H9 (cell line): ENCODE results near the gene ZSWIM6. TPM values are rescaled to one million over a fixed set of nuclear protein-coding genes. Genes with fewer than 3 reads are reported as not detected.
"Not testable (repeated sequence)": the region's sequence is repeated elsewhere in the genome, so short reads cannot be mapped to it uniquely, and the experiment has no call there.

Experiments
- DNase-seq: peaks from one replicate; pipeline ENCODE4 v3.0.0-alpha.2; 2017
- H2AFZ ChIP-seq: one replicate; pipeline ENCODE4 v1.6.1; 2013; ENCODE audit warnings: mild to moderate bottlenecking, low read length, control low read depth, moderate library complexity
- H2AK5ac ChIP-seq: 2 replicates; pipeline ENCODE4 v1.6.1; 2013; ENCODE audit warnings: low read length, control low read depth, mixed read lengths; ENCODE audit not compliant: insufficient read length
- H2BK120ac ChIP-seq: one replicate; pipeline ENCODE4 v1.6.1; 2013; ENCODE audit warnings: low read depth, mild to moderate bottlenecking, low read length, control low read depth, inconsistent platforms; ENCODE audit not compliant: poor library complexity, severe bottlenecking
- H2BK12ac ChIP-seq: 2 replicates; pipeline ENCODE4 v1.6.1; 2013; ENCODE audit warnings: low read length, control low read depth, mixed read lengths, low read depth; ENCODE audit not compliant: insufficient read length
- H2BK15ac ChIP-seq: 2 replicates; pipeline ENCODE4 v1.6.1; 2013; ENCODE audit warnings: low read depth, low read length, control low read depth
- H2BK20ac ChIP-seq: one replicate; pipeline ENCODE4 v1.6.1; 2013; ENCODE audit warnings: low read depth, mild to moderate bottlenecking, low read length, control low read depth, inconsistent platforms; ENCODE audit not compliant: poor library complexity, severe bottlenecking
- H2BK5ac ChIP-seq: 2 replicates; pipeline ENCODE4 v1.6.1; 2013; ENCODE audit warnings: low read length, control low read depth, mixed read lengths; ENCODE audit not compliant: insufficient read length
- H3K14ac ChIP-seq: 2 replicates; pipeline ENCODE4 v1.6.1; 2013; ENCODE audit warnings: low read length, control low read depth; ENCODE audit not compliant: insufficient read depth
- H3K18ac ChIP-seq: 2 replicates; pipeline ENCODE4 v1.6.1; 2013; ENCODE audit warnings: low read depth, mild to moderate bottlenecking, mixed read lengths, low read length, control low read depth; ENCODE audit not compliant: insufficient read length
- H3K23ac ChIP-seq: 2 replicates; pipeline ENCODE4 v1.6.1; 2013; ENCODE audit warnings: low read length, control low read depth, mixed read lengths, low read depth; ENCODE audit not compliant: insufficient read length
- H3K23me2 ChIP-seq: 2 replicates; pipeline ENCODE4 v1.6.1; 2013; ENCODE audit warnings: low read depth, mild to moderate bottlenecking, mixed read lengths, low read length, control low read depth; ENCODE audit not compliant: insufficient read length, poor library complexity, severe bottlenecking
- H3K27ac ChIP-seq: 2 replicates; pipeline ENCODE4 v1.5.1; 2013; ENCODE audit warnings: low read length, control low read depth, mixed read lengths, low read depth; ENCODE audit not compliant: insufficient read length
- H3K27me3 ChIP-seq: 2 replicates; pipeline ENCODE4 v1.6.1; 2013; ENCODE audit warnings: low read length, control low read depth, inconsistent platforms; ENCODE audit not compliant: insufficient read depth
- H3K4ac ChIP-seq: 2 replicates; pipeline ENCODE4 v1.6.1; 2013; ENCODE audit warnings: low read depth, mild to moderate bottlenecking, control low read depth, inconsistent platforms, low read length, moderate library complexity
- H3K4me1 ChIP-seq: 2 replicates; pipeline ENCODE4 v1.6.1; 2013; ENCODE audit warnings: low read length, control low read depth, inconsistent platforms; ENCODE audit not compliant: insufficient read depth
- H3K4me2 ChIP-seq: 2 replicates; pipeline ENCODE4 v1.6.1; 2013; ENCODE audit warnings: low read length, control low read depth, mixed read lengths; ENCODE audit not compliant: insufficient read length, insufficient read depth
- H3K56ac ChIP-seq: 2 replicates; pipeline ENCODE4 v1.6.1; 2013; ENCODE audit warnings: low read depth, mild to moderate bottlenecking, mixed read lengths, low read length, control low read depth; ENCODE audit not compliant: insufficient read length
- H3K79me1 ChIP-seq: 2 replicates; pipeline ENCODE4 v1.6.1; 2013; ENCODE audit warnings: low read depth, mild to moderate bottlenecking, moderate library complexity, low read length, control low read depth, inconsistent platforms; ENCODE audit not compliant: insufficient read depth, poor library complexity, severe bottlenecking
- H3K79me2 ChIP-seq: 2 replicates; pipeline ENCODE4 v1.6.1; 2013; ENCODE audit warnings: low read length, control low read depth, inconsistent platforms; ENCODE audit not compliant: insufficient read depth
- H3K9ac ChIP-seq: 2 replicates; pipeline ENCODE4 v1.6.1; 2013; ENCODE audit warnings: low read length, control low read depth, mixed read lengths; ENCODE audit not compliant: insufficient read length; ENCODE audit errors: extremely low read depth
- H3K9me3 ChIP-seq: one replicate; pipeline ENCODE4 v1.6.1; 2013; ENCODE audit warnings: low read depth, low read length, inconsistent platforms; ENCODE audit not compliant: control insufficient read depth
- H3T11ph ChIP-seq: one replicate; pipeline ENCODE4 v1.6.1; 2013; ENCODE audit warnings: mild to moderate bottlenecking, low read length, control low read depth, inconsistent platforms
- H4K20me1 ChIP-seq: one replicate; pipeline ENCODE4 v1.6.1; 2013; ENCODE audit not compliant: control insufficient read depth, insufficient read length, insufficient read depth
- H4K5ac ChIP-seq: 2 replicates; pipeline ENCODE4 v1.6.1; 2013; ENCODE audit warnings: low read depth, mild to moderate bottlenecking, mixed read lengths, low read length, control low read depth; ENCODE audit not compliant: insufficient read length
- H4K8ac ChIP-seq: replicated peaks from 2 replicates; pipeline ENCODE4 v1.6.1; 2013; ENCODE audit warnings: low read length, control low read depth, mixed read lengths, low read depth; ENCODE audit not compliant: insufficient read length
- H4K91ac ChIP-seq: 2 replicates; pipeline ENCODE4 v1.6.1; 2013; ENCODE audit warnings: low read depth, mild to moderate bottlenecking, moderate library complexity, mixed read lengths, low read length, control low read depth; ENCODE audit not compliant: insufficient read length
- H3K27ac Mint-ChIP-seq, 3 experiments: 2 replicates in 2 of 3; 3 replicates in 1 of 3; pipeline ENCODE4 v1.8.0; 2020 to 2021; ENCODE audit warnings: mixed read lengths in 3 of 3, mild to moderate bottlenecking in 1 of 3, moderate library complexity in 1 of 3
- H3K27me3 Mint-ChIP-seq: 2 replicates; pipeline ENCODE4 v1.8.0; 2021; ENCODE audit warnings: low read depth, mild to moderate bottlenecking, moderate library complexity, mixed read lengths
- H3K36me3 Mint-ChIP-seq, 3 experiments: 2 replicates in 2 of 3; 3 replicates in 1 of 3; pipeline ENCODE4 v1.8.0; 2020 to 2021; ENCODE audit warnings: low read depth in 3 of 3, mixed read lengths in 3 of 3; ENCODE audit not compliant: insufficient read depth in 1 of 3
- H3K4me1 Mint-ChIP-seq, 2 experiments: 2 replicates each; pipeline ENCODE4 v1.8.0; 2020; ENCODE audit warnings: mixed read lengths in 2 of 2
- H3K4me3 Mint-ChIP-seq, 2 experiments: 2 replicates in 1 of 2; 3 replicates in 1 of 2; pipeline ENCODE4 v1.8.0; 2020 to 2021; ENCODE audit warnings: mild to moderate bottlenecking in 2 of 2, mixed read lengths in 2 of 2, moderate library complexity in 1 of 2
- H3K9me3 Mint-ChIP-seq, 2 experiments: 2 replicates in 1 of 2; 3 replicates in 1 of 2; pipeline ENCODE4 v1.8.0; 2020; ENCODE audit warnings: mild to moderate bottlenecking in 2 of 2, mixed read lengths in 2 of 2, moderate library complexity in 1 of 2
- CTCF ChIP-seq: fragments of 200-600 bp; sonication (generic); conservative IDR thresholded peaks from 3 replicates; pipeline ENCODE4 v1.8.0; 2021; ENCODE audit warnings: antibody characterized with exemption, mild to moderate bottlenecking
- WGBS: extraction: QIAGEN DNeasy Blood & Tissue Kit; methylation state at CpG from one replicate; pipeline ENCODE4 v1.1.7; 2013; ENCODE audit warnings: missing lambda C conversion rate, low lambda C conversion rate, mixed read lengths; ENCODE audit not compliant: insufficient read length; ENCODE audit errors: extremely low coverage; 5-methylcytosine and 5-hydroxymethylcytosine counted together
- total RNA-seq: library from RNA; stranded (reverse); gene quantifications from 2 replicates; pipeline ENCODE4 v1.2.1, GENCODE V29; 2021

Gene ZSWIM6
- total RNA-seq, 1 experiment from 2014 or later: 11.5 TPM

DNA sequence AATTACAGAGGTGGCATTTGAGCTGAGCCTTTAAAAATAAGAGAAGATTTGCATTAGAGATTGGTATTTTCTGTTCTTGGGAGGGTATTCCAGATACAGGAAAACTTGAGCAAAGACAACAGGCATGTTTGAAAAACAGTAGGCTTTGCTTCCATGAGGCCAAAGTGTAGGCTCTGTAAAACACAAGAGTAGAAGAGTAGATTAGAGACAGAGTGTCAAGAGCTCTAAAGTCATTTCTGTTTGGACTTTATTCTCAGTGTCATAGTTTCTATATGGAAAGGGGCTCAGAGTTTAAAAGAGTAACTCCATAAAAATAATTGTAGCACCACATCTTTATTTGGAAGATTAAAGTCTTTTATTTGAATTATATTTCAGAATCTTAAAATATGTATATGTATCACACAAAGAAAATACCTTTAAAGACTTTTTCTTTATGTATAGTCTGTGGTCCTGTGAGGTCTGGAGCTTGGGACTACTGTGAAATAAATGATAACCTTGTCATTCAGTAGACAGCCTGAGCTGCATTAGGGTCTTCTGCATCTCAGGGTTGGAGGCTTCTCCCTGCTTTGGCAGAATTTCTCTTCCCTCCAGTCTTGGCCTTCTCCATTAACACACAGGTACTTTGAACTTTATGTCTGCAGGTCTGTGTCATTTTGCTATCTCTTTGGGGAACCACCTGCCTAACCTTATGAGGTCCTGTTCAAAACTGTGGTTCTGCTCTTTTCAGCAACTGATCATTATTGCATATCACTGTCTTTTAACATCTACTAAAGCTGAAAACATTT, 73.6 kb downstream of the ZSWIM6 start:
- no peaks in the 10 kb centered on the region; the same call in 1 of the 2 replicates for H3K79me2 ChIP-seq

DNA sequence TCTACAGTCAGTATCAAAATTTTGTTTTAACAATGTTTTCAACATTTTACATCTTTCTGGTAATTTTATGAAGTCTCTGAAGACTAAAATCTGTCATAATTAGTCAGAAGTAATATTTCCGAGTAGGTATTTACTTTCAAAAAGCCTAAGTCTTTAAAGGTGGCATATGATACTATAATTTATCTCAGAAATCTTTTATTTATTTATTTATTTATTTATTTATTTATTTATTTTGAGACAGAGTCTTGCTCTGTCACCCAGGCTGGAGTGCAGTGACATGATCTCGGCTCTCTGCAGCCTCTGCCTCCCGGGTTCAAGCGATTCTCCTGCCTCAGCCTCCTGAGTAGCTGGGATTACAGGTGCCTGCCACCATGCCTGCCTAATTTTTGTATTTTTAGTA, 74.4 kb downstream of the ZSWIM6 start:
- not testable (repeated sequence) for H2BK5ac ChIP-seq, H3K9me3 Mint-ChIP-seq, H3K4me2 ChIP-seq, H3K56ac ChIP-seq, H3K27ac ChIP-seq, H3K23me2 ChIP-seq, DNase-seq, H3K4ac ChIP-seq, H4K91ac ChIP-seq, H3K18ac ChIP-seq, H4K20me1 ChIP-seq, H3K14ac ChIP-seq, H3K9ac ChIP-seq, H3K27ac Mint-ChIP-seq, H3K27me3 ChIP-seq, H2AFZ ChIP-seq, H4K5ac ChIP-seq, H2BK15ac ChIP-seq, H3K23ac ChIP-seq, H3T11ph ChIP-seq, H3K27me3 Mint-ChIP-seq, H2AK5ac ChIP-seq, H3K36me3 Mint-ChIP-seq, H2BK20ac ChIP-seq, H4K8ac ChIP-seq, H3K79me1 ChIP-seq, H3K9me3 ChIP-seq, H2BK12ac ChIP-seq, H3K79me2 ChIP-seq, H3K4me1 ChIP-seq, H3K4me3 Mint-ChIP-seq, H2BK120ac ChIP-seq
- peaks cover 54 to 57% of the 10 kb centered on the region in 2 experiments for H3K4me1 Mint-ChIP-seq
- no CpG with 5 or more reads among the region's 4 CpGs for WGBS

More for the DNA sequence above, 73.6 kb downstream of the ZSWIM6 start:
- H2AK5ac ChIP-seq: no peak overlapping the region
- H3K4me2 ChIP-seq: no peak overlapping the region
- no peak overlapping the region for H2BK120ac ChIP-seq
- no peaks in the 10 kb centered on the region for H3K27me3 ChIP-seq
- H2BK20ac ChIP-seq: no peak overlapping the region
- H4K20me1 ChIP-seq: no peaks in the 10 kb centered on the region
- H3K36me3 Mint-ChIP-seq: no peaks in the 10 kb centered on the region
- no peak overlapping the region for H3K23ac ChIP-seq
- no peak for DNase-seq
- H3K27ac ChIP-seq: no peak overlapping the region
- no peaks in the 10 kb centered on the region for H3K9me3 Mint-ChIP-seq
- H2BK15ac ChIP-seq: no peak overlapping the region
- H2BK5ac ChIP-seq: no peak overlapping the region
- no peak for TF ChIP-seq CTCF
- H3K4me1 ChIP-seq: peaks cover 2% of the 10 kb centered on the region
- H3K18ac ChIP-seq: no peak overlapping the region
- H2BK12ac ChIP-seq: no peak overlapping the region
- H3K14ac ChIP-seq: no peak overlapping the region
- no peak overlapping the region for H3T11ph ChIP-seq
- H3K4me1 Mint-ChIP-seq: peaks cover 52 to 56% of the 10 kb centered on the region in 2 experiments
- no peak overlapping the region for H4K91ac ChIP-seq
- no peak overlapping the region; a peak in 1 of 7 replicates for H3K27ac Mint-ChIP-seq
- no peak overlapping the region for H4K8ac ChIP-seq
- H3K27me3 Mint-ChIP-seq: no peaks in the 10 kb centered on the region
- no peak overlapping the region for H3K9ac ChIP-seq
- H2AFZ ChIP-seq: no peak overlapping the region
- no peak overlapping the region for H4K5ac ChIP-seq
- H3K56ac ChIP-seq: no peak overlapping the region
- H3K4ac ChIP-seq: no peak overlapping the region
- H3K79me1 ChIP-seq: peaks cover 3% of the 10 kb centered on the region
- H3K9me3 ChIP-seq: no peaks in the 10 kb centered on the region
- H3K23me2 ChIP-seq: no peaks in the 10 kb centered on the region
- H3K4me3 Mint-ChIP-seq: no peak overlapping the region
